GM13977 (cell line): ENCODE results near the gene DNAJB8.

Experiments used
- DNase-seq: peaks from one replicate; pipeline ENCODE4 v3.0.0; 2012; ENCODE audit warnings: low spot score
- CTCF ChIP-seq: IDR thresholded peaks from 2 replicates; pipeline ENCODE4 v1.5.1; 2012; ENCODE audit warnings: mild to moderate bottlenecking, control low read depth; ENCODE audit not compliant: insufficient read depth; ENCODE audit errors: extremely low read depth, missing control alignments
- in situ Hi-C: fragments of 300-500 bp; cut with MboI; formaldehyde crosslinking; loops from one replicate; pipeline ENCODE4 v1.12.0; 2022; ENCODE audit warnings: low sequenced_read_pairs, low pct_unique_long_range_greater_than_20kb, mixed read lengths, inconsistent platforms; ENCODE audit not compliant: unreplicated experiment

The DNAJB8 gene

GRCh38 chr3:128466840-128467541 lies at the start of gene DNAJB8:
TSS of gene DNAJB8 (minus strand) at chr3:128466890. CDS start at chr3:128463245, 3,645 bp downstream.
- no peak for TF ChIP-seq CTCF
- no peak for DNase-seq
- in situ Hi-C loops: no loop called here

GRCh38 chr3:128515967-128516366 lies 49.3 kb upstream of the DNAJB8 start:
- DNase-seq: no peak
- in situ Hi-C loops: no loop called here

GRCh38 chr3:128508852-128509251 lies 42.2 kb upstream of the DNAJB8 start:
- no peak for DNase-seq
- in situ Hi-C loops: no loop called here
- TF ChIP-seq CTCF: no peak

More at GRCh38 chr3:128515967-128516366, 49.3 kb upstream of the DNAJB8 start:
- TF ChIP-seq CTCF: no peak

GRCh38 chr3:128506754-128507153 lies 40.1 kb upstream of the DNAJB8 start:
- in situ Hi-C loops: no loop called here
- DNase-seq: no peak
- TF ChIP-seq CTCF: no peak

DNA sequence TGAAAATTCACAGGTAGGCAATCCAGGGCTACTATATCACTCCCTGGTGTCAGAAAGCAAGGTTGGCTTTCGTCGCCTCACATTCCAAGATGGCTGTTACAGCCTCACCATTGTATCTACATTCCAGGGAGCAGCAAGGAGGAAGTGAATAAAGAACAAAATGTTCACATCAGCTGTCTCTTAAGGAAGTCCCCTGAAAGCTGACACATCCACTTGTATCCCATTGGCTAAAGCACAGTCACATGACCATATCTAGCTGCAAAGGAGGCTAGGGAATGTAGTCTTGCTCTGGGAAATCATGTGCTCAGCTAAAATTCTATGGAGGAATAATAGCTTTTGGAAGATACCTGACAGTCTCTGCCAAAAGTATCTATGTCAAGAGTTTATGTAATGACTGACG lies 39.1 kb upstream of the DNAJB8 start:
- in situ Hi-C loops: no loop called here
- DNase-seq: no peak
- TF ChIP-seq CTCF: no peak

- no peak for TF ChIP-seq CTCF
- in situ Hi-C loops: no loop called here
- no peak for DNase-seq
These were observed 38.5 kb upstream of the DNAJB8 start for GRCh38 chr3:128504963-128505730.
